Colonic mucosa (tissue), 4 donors: ENCODE results near the gene ZNF384. TPM values are rescaled to one million over a fixed set of nuclear protein-coding genes. Genes with fewer than 3 reads are reported as not detected.

Experiments
- DNase-seq: peaks from one replicate; pipeline ENCODE4 v3.0.0-alpha.2; 2020
- H3K27ac ChIP-seq: fragments of 200-600 bp; one replicate; pipeline ENCODE4 v1.8.0; 2021
- H3K27me3 ChIP-seq: fragments of 200-600 bp; one replicate; pipeline ENCODE4 v1.8.0; 2021
- H3K36me3 ChIP-seq: fragments of 200-600 bp; one replicate; pipeline ENCODE4 v1.8.0; 2021
- H3K4me1 ChIP-seq: fragments of 200-600 bp; one replicate; pipeline ENCODE4 v1.8.0; 2021; ENCODE audit warnings: mild to moderate bottlenecking
- H3K4me3 ChIP-seq: fragments of 200-600 bp; one replicate; pipeline ENCODE4 v1.8.0; 2021
- H3K9ac ChIP-seq, 2 donors: one replicate each; pipeline ENCODE4 v1.7.0; 2013; ENCODE audit warnings: control low read depth in 2 of 2, low read depth in 2 of 2, low read length in 2 of 2
- H3K9me3 ChIP-seq: fragments of 200-600 bp; one replicate; pipeline ENCODE4 v1.8.0; 2021
- intact Hi-C: fragments of 100-400 bp; cut with DNase I; formaldehyde crosslinking; loops from one replicate; pipeline ENCODE4 v1.14.1; 2022
- total RNA-seq, 2 donors: library from RNA; stranded (reverse); fragmentation: NEBNext Ultra II Directional in 1 of 2; extraction: Animal tissue kit (Norgen Biotek cat#: 25700) in 1 of 2; gene quantifications; one replicate each; pipeline ENCODE4 v1.2.1, GENCODE V29; 2021
- TF ChIP-seq, protein P1 (sequence below): fragments of 200-600 bp; IDR thresholded peaks from one replicate; pipeline ENCODE4 v1.8.0; 2022; ENCODE audit warnings: antibody characterized with exemption, mild to moderate bottlenecking
- donor health status: healthy.
- donor health status: DM: no; HTN: no; CAD: no.
- donor health status: DM: no; HTN: no; CAD: no.

The ZNF384 gene
- total RNA-seq, 2 donors from 2014 or later = 50.0 to 53.6 TPM

DNA sequence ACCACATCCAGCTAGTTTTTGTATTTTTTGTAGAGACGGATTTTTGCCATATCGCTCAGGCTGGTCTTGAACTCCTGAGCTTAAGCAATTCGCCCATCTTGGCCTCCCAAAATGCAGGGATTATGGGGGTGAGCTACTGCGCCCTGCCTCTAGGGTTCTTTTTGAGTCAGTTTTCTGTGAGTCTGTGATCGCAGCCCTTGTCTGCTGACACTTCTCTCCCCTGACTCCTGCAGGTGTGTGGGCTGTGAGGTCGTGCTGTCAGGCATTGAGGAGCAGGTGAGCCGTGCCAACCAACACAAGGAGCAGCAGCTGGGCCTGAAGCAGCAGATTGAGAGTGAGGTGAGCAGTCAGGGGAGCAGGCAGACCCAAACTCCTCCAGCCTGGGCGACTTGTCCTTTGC lies 41.0 kb upstream of the ZNF384 start:
- Histone ChIP-seq H3K36me3 (peaks cover 16% of the 10 kb centered on the region), H3K4me1 (no peaks in the 10 kb centered on the region)

GRCh38 chr12:6729186-6729585 lies 40.0 kb upstream of the ZNF384 start:
- peaks cover 16% of the 10 kb centered on the region for H3K36me3 ChIP-seq

More for the DNA sequence above, 41.0 kb upstream of the ZNF384 start:
- Histone ChIP-seq H3K4me3 (no peak overlapping the region), H3K27me3 (no peaks in the 10 kb centered on the region), H3K9ac (no peak overlapping the region), H3K9me3 (no peaks in the 10 kb centered on the region), H3K27ac (no peak overlapping the region)
- no peak for DNase-seq
- TF ChIP-seq, protein P1, sequence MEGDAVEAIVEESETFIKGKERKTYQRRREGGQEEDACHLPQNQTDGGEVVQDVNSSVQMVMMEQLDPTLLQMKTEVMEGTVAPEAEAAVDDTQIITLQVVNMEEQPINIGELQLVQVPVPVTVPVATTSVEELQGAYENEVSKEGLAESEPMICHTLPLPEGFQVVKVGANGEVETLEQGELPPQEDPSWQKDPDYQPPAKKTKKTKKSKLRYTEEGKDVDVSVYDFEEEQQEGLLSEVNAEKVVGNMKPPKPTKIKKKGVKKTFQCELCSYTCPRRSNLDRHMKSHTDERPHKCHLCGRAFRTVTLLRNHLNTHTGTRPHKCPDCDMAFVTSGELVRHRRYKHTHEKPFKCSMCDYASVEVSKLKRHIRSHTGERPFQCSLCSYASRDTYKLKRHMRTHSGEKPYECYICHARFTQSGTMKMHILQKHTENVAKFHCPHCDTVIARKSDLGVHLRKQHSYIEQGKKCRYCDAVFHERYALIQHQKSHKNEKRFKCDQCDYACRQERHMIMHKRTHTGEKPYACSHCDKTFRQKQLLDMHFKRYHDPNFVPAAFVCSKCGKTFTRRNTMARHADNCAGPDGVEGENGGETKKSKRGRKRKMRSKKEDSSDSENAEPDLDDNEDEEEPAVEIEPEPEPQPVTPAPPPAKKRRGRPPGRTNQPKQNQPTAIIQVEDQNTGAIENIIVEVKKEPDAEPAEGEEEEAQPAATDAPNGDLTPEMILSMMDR = no peak
- intact Hi-C loops = no loop called here

DNA sequence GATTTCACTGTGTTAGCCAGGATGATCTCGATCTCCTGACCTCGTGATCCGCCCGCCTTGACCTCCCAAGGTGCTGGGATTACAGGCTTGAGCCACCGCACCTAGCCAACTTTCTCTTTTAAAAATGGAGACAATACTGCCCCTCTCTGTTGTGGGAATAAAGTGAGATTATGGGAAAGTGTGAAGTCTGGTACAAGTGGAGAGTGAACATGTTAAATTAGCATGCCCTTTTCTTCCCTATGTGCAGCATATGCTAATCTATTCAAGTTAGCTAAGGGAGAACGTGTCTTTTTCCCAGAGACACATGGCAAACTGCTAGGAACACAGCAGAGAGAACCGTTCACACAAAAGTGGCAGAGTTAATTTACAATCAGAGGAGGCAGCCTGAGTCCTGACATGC lies 36.2 kb upstream of the ZNF384 start:
- TF ChIP-seq, protein P1 = no peak
- H3K9me3 ChIP-seq = no peaks in the 10 kb centered on the region
- H3K9ac ChIP-seq = no peak overlapping the region
- no peaks in the 10 kb centered on the region for H3K27me3 ChIP-seq
- intact Hi-C loops = no loop called here
- H3K4me1 ChIP-seq = peaks cover 6% of the 10 kb centered on the region
- DNase-seq = no peak
- H3K4me3 ChIP-seq = no peak overlapping the region
- H3K27ac ChIP-seq = no peak overlapping the region
- H3K36me3 ChIP-seq = peaks cover 10% of the 10 kb centered on the region

More at GRCh38 chr12:6729186-6729585, 40.0 kb upstream of the ZNF384 start:
- Histone ChIP-seq H3K27ac (no peak overlapping the region), H3K27me3 (no peaks in the 10 kb centered on the region), H3K9ac (no peak overlapping the region), H3K9me3 (no peaks in the 10 kb centered on the region), H3K4me1 (peaks cover 6% of the 10 kb centered on the region), H3K4me3 (no peak overlapping the region)
- TF ChIP-seq, protein P1 = no peak
- DNase-seq = no peak
- intact Hi-C loops = no loop called here

- Histone ChIP-seq H3K4me1 (peaks cover 6% of the 10 kb centered on the region), H3K27me3 (no peaks in the 10 kb centered on the region), H3K9ac (peak overlapping the region; percentile 56 to 65), H3K27ac (peak overlapping the region; percentile 80), H3K36me3 (peaks cover under 1% of the 10 kb centered on the region), H3K4me3 (peak overlapping the region; percentile 44), H3K9me3 (no peaks in the 10 kb centered on the region)
- TF ChIP-seq, protein P1 = no peak
- peak; percentile 38 for DNase-seq
- intact Hi-C loops = loop anchor here (5.0 kb wide), 1 partner anchor 62 kb away; the partner anchor contains the start of gene ING4
Measured at GRCh38 chr12:6724409-6724797, 35.2 kb upstream of the ZNF384 start.

GRCh38 chr12:6723607-6724408 lies 34.6 kb upstream of the ZNF384 start, which contains the start of gene COPS7A:
Gene COPS7A (plus strand): TSS chr12:6724046. CDS start chr12:6724657, 611 bp downstream.
- Histone ChIP-seq H3K36me3 (no peaks in the 10 kb centered on the region), H3K27me3 (no peaks in the 10 kb centered on the region), H3K4me1 (peaks cover 6% of the 10 kb centered on the region), H3K4me3 (peak within 1 kb of the TSS; percentile 44), H3K27ac (peak within 1 kb of the TSS; percentile 80), H3K9ac (peak within 1 kb of the TSS; percentile 56 to 65), H3K9me3 (no peaks in the 10 kb centered on the region)
- intact Hi-C loops = loop anchor here (5.0 kb wide), 1 partner anchor 62 kb away; the partner anchor contains the start of gene ING4
- TF ChIP-seq, protein P1 = no peak
- peak; percentile 99 for DNase-seq
